Mesenchymal stem cell (in vitro differentiated cells and primary cell): ENCODE data around the gene HMGN1.
A peak's percentile ranks its signal among the peaks of the same experiment; 100 is the strongest.

Experiments used
- DNase-seq: peaks from one replicate; pipeline ENCODE4 v3.0.0-alpha.2; 2013
- H2AFZ ChIP-seq: one replicate; pipeline ENCODE4 v1.6.1; 2013; ENCODE audit warnings: low read depth, mild to moderate bottlenecking, control low read depth, inconsistent platforms, low read length, moderate library complexity
- H2AK5ac ChIP-seq: 2 replicates; pipeline ENCODE4 v1.6.1; 2013; ENCODE audit warnings: low read length, moderate library complexity, mild to moderate bottlenecking, inconsistent platforms; ENCODE audit not compliant: severe bottlenecking
- H2BK120ac ChIP-seq: one replicate; pipeline ENCODE4 v1.6.1; 2013; ENCODE audit warnings: low read depth, mild to moderate bottlenecking, inconsistent platforms, low read length, moderate library complexity
- H2BK12ac ChIP-seq, 2 experiments: one replicate each; pipeline ENCODE4 v1.6.1; 2013; ENCODE audit warnings: inconsistent platforms in 2 of 2, low read length in 2 of 2, mild to moderate bottlenecking in 2 of 2, moderate library complexity in 2 of 2, control low read depth in 1 of 2
- H2BK15ac ChIP-seq: one replicate; pipeline ENCODE4 v1.6.1; 2013; ENCODE audit warnings: mild to moderate bottlenecking, low read depth, inconsistent platforms; ENCODE audit not compliant: poor library complexity, severe bottlenecking
- H2BK5ac ChIP-seq: 2 replicates; pipeline ENCODE4 v1.6.1; 2013; ENCODE audit warnings: low read depth, mild to moderate bottlenecking, low read length, control low read depth, inconsistent platforms; ENCODE audit not compliant: poor library complexity, severe bottlenecking
- H3K14ac ChIP-seq, 2 experiments: one replicate each; pipeline ENCODE4 v1.6.1; 2013; ENCODE audit warnings: inconsistent platforms in 2 of 2, low read length in 2 of 2, control low read depth in 1 of 2, mild to moderate bottlenecking in 1 of 2, moderate library complexity in 1 of 2
- H3K18ac ChIP-seq, 2 experiments: one replicate each; pipeline ENCODE4 v1.6.1; 2013; ENCODE audit warnings: inconsistent platforms in 2 of 2, low read length in 2 of 2, control low read depth in 1 of 2, low read depth in 1 of 2, mild to moderate bottlenecking in 1 of 2
- H3K23ac ChIP-seq, 2 experiments: one replicate each; pipeline ENCODE4 v1.6.1; 2013; ENCODE audit warnings: inconsistent platforms in 2 of 2, low read length in 2 of 2, mild to moderate bottlenecking in 2 of 2, moderate library complexity in 2 of 2, control low read depth in 1 of 2
- H3K27ac ChIP-seq: 2 replicates; pipeline ENCODE4 v1.5.1; 2013; ENCODE audit warnings: mild to moderate bottlenecking, moderate library complexity, low read length, control low read depth, inconsistent platforms; ENCODE audit not compliant: poor library complexity, severe bottlenecking
- H3K27me3 ChIP-seq, 2 experiments: 2 replicates each; pipeline versions ENCODE4 v1.6.1 to v1.7.0; 2013; ENCODE audit warnings: low read length in 2 of 2, mild to moderate bottlenecking in 2 of 2, moderate library complexity in 2 of 2, control low read depth in 1 of 2, inconsistent platforms in 1 of 2; ENCODE audit not compliant: control insufficient read depth in 1 of 2, insufficient read depth in 1 of 2
- H3K36me3 ChIP-seq, 2 experiments: 2 replicates each; pipeline versions ENCODE4 v1.6.1 to v1.7.0; 2013; ENCODE audit warnings: low read length in 2 of 2, control low read depth in 1 of 2, inconsistent platforms in 1 of 2, low read depth in 1 of 2, mild to moderate bottlenecking in 1 of 2; ENCODE audit not compliant: insufficient read depth in 2 of 2, control insufficient read depth in 1 of 2
- H3K4ac ChIP-seq, 2 experiments: one replicate each; pipeline ENCODE4 v1.6.1; 2013; ENCODE audit warnings: inconsistent platforms in 2 of 2, low read length in 2 of 2, mild to moderate bottlenecking in 2 of 2, moderate library complexity in 2 of 2, control low read depth in 1 of 2, low read depth in 1 of 2
- H3K4me1 ChIP-seq: 2 replicates; pipeline ENCODE4 v1.6.1; 2013; ENCODE audit warnings: low read depth, low read length, control low read depth; ENCODE audit not compliant: control insufficient read depth, insufficient read depth
- H3K4me2 ChIP-seq: 2 replicates; pipeline ENCODE4 v1.6.1; 2013; ENCODE audit warnings: low read length, mild to moderate bottlenecking, inconsistent platforms; ENCODE audit not compliant: poor library complexity, severe bottlenecking
- H3K4me3 ChIP-seq, 2 experiments: 2 replicates each; pipeline versions ENCODE4 v1.5.1 to v1.7.0; 2013; ENCODE audit warnings: low read length in 2 of 2, mild to moderate bottlenecking in 2 of 2, control low read depth in 1 of 2, low read depth in 1 of 2; ENCODE audit not compliant: insufficient read depth in 1 of 2
- H3K79me1 ChIP-seq: replicated peaks from 2 replicates; pipeline ENCODE4 v1.6.1; 2013; ENCODE audit warnings: mild to moderate bottlenecking, control low read depth, low read length, inconsistent platforms; ENCODE audit not compliant: poor library complexity, severe bottlenecking
- H3K9ac ChIP-seq: 2 replicates; pipeline ENCODE4 v1.7.0; 2013; ENCODE audit warnings: mild to moderate bottlenecking, low read length, moderate library complexity
- H3K9me3 ChIP-seq: 2 replicates; pipeline ENCODE4 v1.7.0; 2013; ENCODE audit warnings: mild to moderate bottlenecking, low read length; ENCODE audit not compliant: control insufficient read depth
- H4K8ac ChIP-seq: one replicate; pipeline ENCODE4 v1.6.1; 2013; ENCODE audit warnings: inconsistent platforms, mild to moderate bottlenecking, low read length, moderate library complexity
- H4K91ac ChIP-seq: one replicate; pipeline ENCODE4 v1.6.1; 2013; ENCODE audit warnings: mild to moderate bottlenecking, low read length, inconsistent platforms
- whole genome bisulfite sequencing: methylation state at CpG from one replicate; pipeline ENCODE4 v1.1.7; 2013; ENCODE audit warnings: mixed read lengths; 5-methylcytosine and 5-hydroxymethylcytosine counted together

HMGN1 gene

GRCh38 chr21:39346206-39346605 lies 2.7 kb downstream of the HMGN1 start:
- H2AK5ac ChIP-seq, result no peak overlapping the region
- H3K9ac ChIP-seq, result no peak overlapping the region
- H3K4me2 ChIP-seq, result no peak overlapping the region
- no peak overlapping the region for H3K14ac ChIP-seq
- no peak for DNase-seq
- peaks cover 6 to 56% of the 10 kb centered on the region in 2 experiments for H3K36me3 ChIP-seq
- no peak overlapping the region for H3K18ac ChIP-seq
- no peaks in the 10 kb centered on the region for H3K9me3 ChIP-seq
- H2BK15ac ChIP-seq, result no peak overlapping the region
- no peak overlapping the region for H3K23ac ChIP-seq
- H3K4me1 ChIP-seq, result peaks cover 5% of the 10 kb centered on the region
- H3K27me3 ChIP-seq, result no peaks in the 10 kb centered on the region
- H3K4me3 ChIP-seq, result peak overlapping the region in 1 of 2 experiments; percentile 92
- peaks cover 3% of the 10 kb centered on the region for H3K79me1 ChIP-seq
- WGBS, result no CpG with 5 or more reads among the region's 3 CpGs
- no peak overlapping the region for H2BK5ac ChIP-seq
- no peak overlapping the region for H3K4ac ChIP-seq
- H3K27ac ChIP-seq, result no peak overlapping the region
- H4K91ac ChIP-seq, result no peak overlapping the region
- H2BK120ac ChIP-seq, result no peak overlapping the region
- no peak overlapping the region for H4K8ac ChIP-seq
- H2AFZ ChIP-seq, result no peak overlapping the region
- no peak overlapping the region for H2BK12ac ChIP-seq

DNA sequence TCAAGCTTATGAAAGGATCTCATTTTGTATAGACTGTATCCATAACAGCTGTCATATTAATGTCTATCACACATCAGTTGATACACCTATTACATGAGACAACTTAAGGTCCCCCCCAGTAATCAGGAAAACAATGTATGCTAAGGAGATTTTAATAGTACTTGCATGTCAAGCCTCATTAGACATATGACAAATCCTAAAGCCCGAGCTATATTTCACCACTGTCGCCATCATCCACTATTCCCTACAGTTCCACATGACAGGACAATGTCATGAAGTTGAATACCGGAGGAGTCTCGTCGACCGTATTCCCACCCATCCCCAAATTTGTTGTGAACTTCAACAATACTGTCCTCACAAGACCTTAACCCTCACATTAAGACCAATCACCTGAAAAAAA lies 3.4 kb downstream of the HMGN1 start:
- Histone ChIP-seq H3K18ac (no peak overlapping the region), H3K14ac (no peak overlapping the region), H3K9ac (no peak overlapping the region), H3K9me3 (no peaks in the 10 kb centered on the region), H2AFZ (no peak overlapping the region), H3K27me3 (no peaks in the 10 kb centered on the region), H3K4me1 (peaks cover 5% of the 10 kb centered on the region), H2AK5ac (no peak overlapping the region), H3K4me3 (no peak overlapping the region), H3K79me1 (peaks cover 3% of the 10 kb centered on the region), H4K91ac (no peak overlapping the region), H2BK5ac (no peak overlapping the region), H2BK12ac (no peak overlapping the region), H2BK120ac (no peak overlapping the region), H3K4me2 (no peak overlapping the region), H3K36me3 (peaks cover 8 to 61% of the 10 kb centered on the region in 2 experiments), H3K4ac (no peak overlapping the region), H4K8ac (no peak overlapping the region), H3K23ac (no peak overlapping the region), H2BK15ac (no peak overlapping the region), H3K27ac (no peak overlapping the region)
- DNase-seq, result no peak
- WGBS, result 96% methylated on average over 6 of the region's 6 CpGs

- H2AK5ac ChIP-seq, result no peak overlapping the region
- H3K14ac ChIP-seq, result no peak overlapping the region
- H3K4me1 ChIP-seq, result peaks cover 1% of the 10 kb centered on the region
- H3K9me3 ChIP-seq, result no peaks in the 10 kb centered on the region
- WGBS, result 95% methylated on average over 5 of the region's 5 CpGs
- no peaks in the 10 kb centered on the region for H3K79me1 ChIP-seq
- H2BK12ac ChIP-seq, result no peak overlapping the region
- no peak overlapping the region for H2BK15ac ChIP-seq
- H3K18ac ChIP-seq, result no peak overlapping the region
- no peak overlapping the region for H3K23ac ChIP-seq
- no peak overlapping the region for H3K4ac ChIP-seq
- H2BK120ac ChIP-seq, result no peak overlapping the region
- DNase-seq, result no peak
- no peak overlapping the region for H2BK5ac ChIP-seq
- peaks cover 8 to 61% of the 10 kb centered on the region in 2 experiments for H3K36me3 ChIP-seq
- H4K8ac ChIP-seq, result no peak overlapping the region
- H3K4me2 ChIP-seq, result no peak overlapping the region
- no peak overlapping the region for H3K4me3 ChIP-seq
- H4K91ac ChIP-seq, result no peak overlapping the region
- H3K27me3 ChIP-seq, result no peaks in the 10 kb centered on the region
- no peak overlapping the region for H3K9ac ChIP-seq
- no peak overlapping the region for H2AFZ ChIP-seq
- H3K27ac ChIP-seq, result no peak overlapping the region
Observed at GRCh38 chr21:39344848-39345247, 4.0 kb downstream of the HMGN1 start.

GRCh38 chr21:39341249-39341923 lies 7.5 kb downstream of the HMGN1 start:
- no peak overlapping the region for H3K4ac ChIP-seq
- H3K4me2 ChIP-seq, result no peak overlapping the region
- no peak overlapping the region for H3K27ac ChIP-seq
- H3K79me1 ChIP-seq, result no peaks in the 10 kb centered on the region
- H3K36me3 ChIP-seq, result peaks cover 8 to 51% of the 10 kb centered on the region in 2 experiments
- no peak overlapping the region for H2BK12ac ChIP-seq
- over 99% methylated on average over 6 of the region's 6 CpGs for WGBS
- no peak overlapping the region for H3K9ac ChIP-seq
- H3K9me3 ChIP-seq, result no peaks in the 10 kb centered on the region
- no peak overlapping the region for H3K4me3 ChIP-seq
- H2BK15ac ChIP-seq, result no peak overlapping the region
- DNase-seq, result no peak
- no peak overlapping the region for H4K91ac ChIP-seq
- H2BK120ac ChIP-seq, result no peak overlapping the region
- H2AFZ ChIP-seq, result no peak overlapping the region
- no peak overlapping the region for H3K23ac ChIP-seq
- H3K18ac ChIP-seq, result no peak overlapping the region
- H4K8ac ChIP-seq, result no peak overlapping the region
- no peaks in the 10 kb centered on the region for H3K4me1 ChIP-seq
- no peak overlapping the region for H2BK5ac ChIP-seq
- H3K14ac ChIP-seq, result no peak overlapping the region
- H3K27me3 ChIP-seq, result no peaks in the 10 kb centered on the region
- no peak overlapping the region for H2AK5ac ChIP-seq
